Measurements from ENCODE around the gene DLK1.

The DLK1 gene

GRCh38 chr14:100782516-100783320 lies 56.0 kb downstream of the DLK1 start:
- DNase-seq (ENCODE audit: low read depth), result no peak
- H3K4me3 ChIP-seq (ENCODE audit: low read depth, low read length), result no peak overlapping the region
- no peak for TF ChIP-seq CTCF (IDR thresholded peaks at IDR 0.05; ENCODE audit: insufficient read depth, low read depth, low read length, missing control alignments)

- no peak overlapping the region for H3K4me3 ChIP-seq (ENCODE audit: low read depth, low read length)
- TF ChIP-seq CTCF (IDR thresholded peaks at IDR 0.05; ENCODE audit: insufficient read depth, low read depth, low read length, missing control alignments), result no peak
- DNase-seq (ENCODE audit: low read depth), result no peak
Observed at GRCh38 chr14:100783630-100784370, 57.1 kb downstream of the DLK1 start.

- no peak overlapping the region for H3K4me3 ChIP-seq (ENCODE audit: low read depth, low read length)
- no peak for DNase-seq (ENCODE audit: low read depth)
- TF ChIP-seq CTCF (IDR thresholded peaks at IDR 0.05; ENCODE audit: insufficient read depth, low read depth, low read length, missing control alignments), result no peak
Observed at GRCh38 chr14:100784523-100785337, 58.0 kb downstream of the DLK1 start.

GRCh38 chr14:100785338-100785615 lies 58.6 kb downstream of the DLK1 start:
- no peak overlapping the region for H3K4me3 ChIP-seq (ENCODE audit: low read depth, low read length)
- no peak for DNase-seq (ENCODE audit: low read depth)
- TF ChIP-seq CTCF (IDR thresholded peaks at IDR 0.05; ENCODE audit: insufficient read depth, low read depth, low read length, missing control alignments), result no peak

GRCh38 chr14:100785626-100786025 lies 58.9 kb downstream of the DLK1 start:
- no peak for DNase-seq (ENCODE audit: low read depth)
- TF ChIP-seq CTCF (IDR thresholded peaks at IDR 0.05; ENCODE audit: insufficient read depth, low read depth, low read length, missing control alignments), result no peak

GRCh38 chr14:100786131-100786530 lies 59.4 kb downstream of the DLK1 start:
- no peak for TF ChIP-seq CTCF (IDR thresholded peaks at IDR 0.05; ENCODE audit: insufficient read depth, low read depth, low read length, missing control alignments)
- no peak overlapping the region for H3K4me3 ChIP-seq (ENCODE audit: low read depth, low read length)
- DNase-seq (ENCODE audit: low read depth), result no peak

More at GRCh38 chr14:100785626-100786025, 58.9 kb downstream of the DLK1 start:
- no peak overlapping the region for H3K4me3 ChIP-seq (ENCODE audit: low read depth, low read length)

Measured in GM12865 (cell line).